GM18499 (cell line): ENCODE measurements around the gene FNDC3B.

Experiments
- ATAC-seq: cut with Tn5 transposase; IDR thresholded peaks from one replicate; pipeline ENCODE4 v1.9.1; 2021; ENCODE audit warnings: moderate number of reproducible peaks; ENCODE audit not compliant: insufficient read depth, unreplicated experiment

The FNDC3B gene

GRCh38 chr3:172396400-172396799 lies 357.0 kb downstream of the FNDC3B start:
- no peak for ATAC-seq

GRCh38 chr3:172397716-172398405 lies 358.5 kb downstream of the FNDC3B start:
- ATAC-seq, result no peak

- no peak for ATAC-seq
Measured at GRCh38 chr3:172398484-172398883, 359.1 kb downstream of the FNDC3B start.

GRCh38 chr3:172402090-172402489 lies 362.7 kb downstream of the FNDC3B start:
- ATAC-seq, result no peak

- ATAC-seq, result no peak
Measured at GRCh38 chr3:172402892-172403643, 363.7 kb downstream of the FNDC3B start.

GRCh38 chr3:172404237-172404962 lies 365.0 kb downstream of the FNDC3B start:
- no peak for ATAC-seq

GRCh38 chr3:172405914-172406313 lies 366.5 kb downstream of the FNDC3B start:
- no peak for ATAC-seq

GRCh38 chr3:172407872-172408271 lies 368.5 kb downstream of the FNDC3B start:
- no peak for ATAC-seq

GRCh38 chr3:172410702-172411477 lies 371.5 kb downstream of the FNDC3B start:
- no peak for ATAC-seq

GRCh38 chr3:172411478-172411947 lies 372.1 kb downstream of the FNDC3B start:
- ATAC-seq, result no peak

GRCh38 chr3:172415323-172415722 lies 375.9 kb downstream of the FNDC3B start:
- ATAC-seq, result no peak

- no peak for ATAC-seq
Measured at GRCh38 chr3:172437713-172438112, 398.3 kb downstream of the FNDC3B start.

GRCh38 chr3:172438186-172438585 lies 398.8 kb downstream of the FNDC3B start:
- ATAC-seq, result no peak

GRCh38 chr3:172441581-172441980 lies 402.2 kb downstream of the FNDC3B start:
- no peak for ATAC-seq

- no peak for ATAC-seq
Measured at GRCh38 chr3:172442606-172443005, 403.2 kb downstream of the FNDC3B start.

- no peak for ATAC-seq
Measured at GRCh38 chr3:172444821-172445220, 405.4 kb downstream of the FNDC3B start.

GRCh38 chr3:172446198-172446597 lies 406.8 kb downstream of the FNDC3B start:
- ATAC-seq, result no peak

- no peak for ATAC-seq
Measured at GRCh38 chr3:172447611-172448579, 408.5 kb downstream of the FNDC3B start, which contains the start of gene GHSR. Gene GHSR (minus strand): TSS chr3:172448456. CDS start chr3:172448413, 43 bp downstream.
